WI38 (cell line): ENCODE measurements around the gene CPT2.
A peak's percentile ranks its signal among the peaks of the same experiment; 100 is the strongest.

ENCODE experiments used
- H3K4me3 ChIP-seq: 2 replicates; pipeline ENCODE4 v1.5.1; 2011; ENCODE audit warnings: low read depth, mild to moderate bottlenecking, control low read depth, low read length
- TF ChIP-seq, protein P1 (sequence below): IDR thresholded peaks from 2 replicates; pipeline ENCODE4 v1.5.1; 2012; ENCODE audit warnings: low read depth, mild to moderate bottlenecking, control low read depth, low read length

CPT2 gene

DNA sequence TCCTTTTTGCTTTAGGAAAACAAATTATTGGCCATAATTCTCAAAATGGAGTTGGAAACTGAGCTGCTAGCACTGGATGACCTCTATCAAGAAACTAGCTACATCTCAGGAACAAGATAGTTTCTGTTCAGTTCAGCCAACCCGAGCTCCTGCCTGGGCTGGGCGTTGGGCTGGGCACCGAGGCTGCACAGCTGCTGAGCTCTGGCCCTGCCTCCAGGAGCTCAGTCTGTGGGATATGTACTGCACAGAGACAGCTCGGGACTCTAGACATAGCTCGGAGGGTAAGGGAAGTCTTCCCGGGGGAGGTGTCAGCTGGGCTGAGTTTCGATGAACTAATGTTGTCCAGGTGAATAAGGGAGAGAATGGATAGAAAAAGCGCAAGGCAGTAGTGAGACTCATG is 29.7 kb upstream of the CPT2 start:
- no peak overlapping the region for H3K4me3 ChIP-seq
- TF ChIP-seq, protein P1, sequence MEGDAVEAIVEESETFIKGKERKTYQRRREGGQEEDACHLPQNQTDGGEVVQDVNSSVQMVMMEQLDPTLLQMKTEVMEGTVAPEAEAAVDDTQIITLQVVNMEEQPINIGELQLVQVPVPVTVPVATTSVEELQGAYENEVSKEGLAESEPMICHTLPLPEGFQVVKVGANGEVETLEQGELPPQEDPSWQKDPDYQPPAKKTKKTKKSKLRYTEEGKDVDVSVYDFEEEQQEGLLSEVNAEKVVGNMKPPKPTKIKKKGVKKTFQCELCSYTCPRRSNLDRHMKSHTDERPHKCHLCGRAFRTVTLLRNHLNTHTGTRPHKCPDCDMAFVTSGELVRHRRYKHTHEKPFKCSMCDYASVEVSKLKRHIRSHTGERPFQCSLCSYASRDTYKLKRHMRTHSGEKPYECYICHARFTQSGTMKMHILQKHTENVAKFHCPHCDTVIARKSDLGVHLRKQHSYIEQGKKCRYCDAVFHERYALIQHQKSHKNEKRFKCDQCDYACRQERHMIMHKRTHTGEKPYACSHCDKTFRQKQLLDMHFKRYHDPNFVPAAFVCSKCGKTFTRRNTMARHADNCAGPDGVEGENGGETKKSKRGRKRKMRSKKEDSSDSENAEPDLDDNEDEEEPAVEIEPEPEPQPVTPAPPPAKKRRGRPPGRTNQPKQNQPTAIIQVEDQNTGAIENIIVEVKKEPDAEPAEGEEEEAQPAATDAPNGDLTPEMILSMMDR, result no peak

DNA sequence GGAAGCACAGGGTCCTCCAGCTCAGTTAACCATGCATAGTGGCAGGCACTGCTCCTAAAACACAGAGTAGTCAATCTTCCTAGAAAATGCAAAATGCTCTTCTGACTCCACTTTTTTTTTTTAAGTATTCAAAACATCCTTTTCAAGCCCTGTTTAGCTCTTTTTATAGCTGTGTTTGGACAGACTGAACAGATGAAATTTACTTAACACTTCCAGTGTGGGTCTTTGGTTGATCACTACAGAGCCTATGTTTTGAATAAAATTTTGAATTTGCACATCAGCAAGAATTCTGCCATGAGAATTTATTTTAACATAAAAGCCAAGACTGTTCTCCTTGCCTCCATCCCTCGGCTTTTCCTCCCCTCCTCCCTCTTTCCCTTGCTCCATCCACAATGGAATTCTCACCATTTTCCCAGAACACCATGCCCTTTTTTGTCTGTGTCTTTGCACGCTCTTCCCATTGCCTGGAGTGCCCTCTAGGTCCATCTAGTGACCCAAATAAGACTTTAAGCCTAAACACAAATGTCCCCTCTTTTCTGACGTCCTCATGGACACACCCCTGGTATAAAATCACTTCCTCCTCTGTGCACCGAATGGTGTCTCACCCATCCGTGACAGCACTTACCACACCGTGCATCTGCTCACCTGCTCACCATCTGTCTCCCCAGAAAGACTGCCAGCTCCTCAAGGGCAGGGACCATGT is 24.0 kb upstream of the CPT2 start:
- no peak overlapping the region for H3K4me3 ChIP-seq
- TF ChIP-seq, protein P1, result no peak

DNA sequence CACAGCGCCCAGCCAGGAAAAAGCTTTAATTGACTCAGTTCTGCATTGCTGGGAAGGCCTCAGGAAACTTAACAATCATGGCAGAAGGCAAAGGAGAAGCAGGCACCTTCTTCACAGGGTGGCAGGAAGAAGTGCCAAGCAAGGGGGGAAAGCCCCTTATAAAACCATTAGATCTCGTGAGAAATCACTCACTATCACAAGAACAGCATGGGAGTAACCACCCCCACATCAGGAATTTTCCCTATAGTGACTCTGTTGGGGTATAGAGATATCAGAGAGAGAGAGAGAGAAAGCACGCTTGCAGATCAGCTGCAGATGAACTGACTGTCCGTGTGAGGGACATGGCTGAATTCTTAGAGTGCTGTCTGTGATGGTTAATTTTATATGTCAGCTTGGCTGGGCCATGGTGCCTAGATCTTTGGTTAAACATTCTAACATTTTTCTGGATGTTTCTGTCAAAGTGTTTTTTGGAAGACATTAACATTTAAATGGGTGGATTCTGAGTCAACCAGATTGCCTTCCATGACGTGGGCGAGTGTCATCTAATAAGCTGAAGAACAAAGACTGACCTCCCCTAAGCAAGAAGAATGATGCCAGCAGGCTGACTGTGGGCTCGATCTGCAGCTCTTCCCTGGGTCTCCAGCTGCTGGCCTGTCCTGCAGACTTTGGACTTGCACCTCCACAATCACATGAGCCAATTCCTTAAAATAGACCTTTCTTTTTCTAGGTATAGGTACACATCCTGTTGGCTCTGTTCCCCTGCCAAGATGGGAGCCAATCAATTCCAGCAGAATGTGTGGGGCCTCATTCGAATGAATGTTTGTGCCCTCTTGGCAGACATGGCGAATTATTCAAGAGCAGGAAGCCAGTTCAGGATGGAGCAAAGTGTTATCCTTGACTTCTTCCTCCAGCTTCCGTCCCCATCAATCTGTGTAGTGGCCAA is 21.4 kb upstream of the CPT2 start:
- TF ChIP-seq, protein P1, result no peak

DNA sequence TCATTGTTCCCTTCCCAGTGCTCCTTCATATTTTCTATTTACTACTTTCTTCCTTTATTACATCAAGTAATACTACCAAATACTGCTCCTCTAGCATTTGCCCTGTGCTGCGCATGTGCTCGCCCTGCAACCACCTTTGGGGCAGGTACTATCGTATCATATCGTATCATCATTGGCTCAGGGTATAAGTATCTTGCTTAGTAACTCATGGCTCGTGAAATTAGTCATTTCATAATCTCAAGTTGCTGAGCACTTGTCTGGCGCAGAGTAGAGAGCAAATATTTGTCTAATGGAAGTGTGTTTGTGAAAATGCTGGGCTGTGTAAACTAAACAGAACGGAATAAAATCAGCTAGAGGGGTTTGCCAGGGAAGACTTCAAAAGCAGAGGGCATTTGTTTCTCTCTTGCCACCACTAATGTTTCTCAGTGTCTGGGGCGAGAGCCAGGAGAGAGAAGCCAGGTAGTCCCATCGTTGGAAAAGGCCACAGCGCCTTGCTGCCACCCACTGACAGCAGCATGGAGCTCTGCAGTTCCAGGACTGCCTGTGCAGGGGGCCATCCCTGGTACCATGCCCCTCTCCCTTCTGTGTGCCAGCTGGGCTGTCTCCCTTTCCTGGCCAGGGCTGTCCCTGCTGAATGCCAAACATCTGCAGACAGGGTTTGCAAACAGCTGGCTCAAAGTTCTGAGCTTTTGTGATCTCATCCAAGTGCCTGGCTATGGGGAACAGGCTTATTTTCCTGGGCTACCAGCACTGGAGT is 20.0 kb upstream of the CPT2 start:
- TF ChIP-seq, protein P1, result 0 out of 2 replicates have a peak, but pooled peaks have one; percentile 11
- H3K4me3 ChIP-seq, result no peak overlapping the region

More for the DNA sequence above, 21.4 kb upstream of the CPT2 start:
- no peak overlapping the region for H3K4me3 ChIP-seq

DNA sequence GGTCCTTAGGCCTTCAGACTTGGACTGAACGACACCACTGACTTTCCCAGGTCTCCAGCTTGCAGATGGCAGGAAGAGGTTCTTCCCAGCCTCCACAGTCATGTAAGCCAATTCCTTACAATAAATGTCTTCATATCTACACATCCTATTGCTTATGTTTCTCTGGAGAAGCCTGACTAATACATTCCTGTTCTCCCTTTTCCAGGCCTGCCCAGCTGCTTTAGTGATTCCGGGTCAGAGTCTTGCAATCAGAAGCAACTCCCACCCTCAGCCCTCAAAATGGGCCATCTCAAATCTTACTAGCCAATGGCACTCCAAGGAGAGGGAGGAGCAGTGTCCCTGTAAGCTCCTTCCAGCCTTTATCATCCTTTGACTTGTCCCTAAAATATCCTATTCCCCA is 16.4 kb upstream of the CPT2 start:
- TF ChIP-seq, protein P1, result no peak
- no peak overlapping the region for H3K4me3 ChIP-seq

DNA sequence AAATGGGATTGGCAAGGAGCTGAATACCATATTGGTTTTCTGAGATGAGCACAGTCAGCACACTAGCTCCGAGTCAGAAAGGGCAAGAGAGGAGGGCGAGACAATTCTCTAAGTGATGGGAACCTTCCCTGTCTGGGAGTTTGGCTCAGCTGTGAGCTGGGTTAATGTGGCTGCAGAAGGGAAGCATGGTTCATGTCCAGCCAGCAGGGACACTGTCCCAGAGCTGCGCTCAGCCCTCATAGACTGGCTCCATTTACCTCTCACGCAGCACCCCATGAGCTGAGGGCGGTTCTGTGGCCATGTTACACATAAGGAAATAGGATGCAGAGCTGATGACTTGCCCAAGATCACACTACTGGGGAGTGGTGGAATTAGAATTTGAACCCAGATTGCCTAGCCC is 15.7 kb upstream of the CPT2 start:
- no peak overlapping the region for H3K4me3 ChIP-seq
- TF ChIP-seq, protein P1, result no peak
